GM21825 (cell line): ENCODE measurements around the gene ATAD1.
"Not testable (repeated sequence)": the region's sequence is repeated elsewhere in the genome, so short reads cannot be mapped to it uniquely, and the experiment has no call there.

Experiments used
- ATAC-seq: cut with Tn5 transposase; IDR thresholded peaks from one replicate; pipeline ENCODE4 v1.9.1; 2021; ENCODE audit warnings: mild to moderate bottlenecking, moderate library complexity; ENCODE audit not compliant: unreplicated experiment

Gene ATAD1

GRCh38 chr10:87804939-87805569 is 13.0 kb downstream of the ATAD1 start:
- no peak for ATAC-seq

GRCh38 chr10:87803831-87804230 is 14.2 kb downstream of the ATAD1 start:
- ATAC-seq: no peak

GRCh38 chr10:87803328-87803727 is 14.7 kb downstream of the ATAD1 start:
- ATAC-seq: no peak

GRCh38 chr10:87801813-87802435 is 16.1 kb downstream of the ATAD1 start:
- ATAC-seq: not testable (repeated sequence)

- no peak for ATAC-seq
Measured at GRCh38 chr10:87799860-87800259, 18.2 kb downstream of the ATAD1 start.

- no peak for ATAC-seq
Measured at GRCh38 chr10:87798082-87798481, 19.9 kb downstream of the ATAD1 start.

- no peak for ATAC-seq
Measured at GRCh38 chr10:87794285-87794684, 23.7 kb downstream of the ATAD1 start.

- ATAC-seq: no peak
Measured at GRCh38 chr10:87790185-87790584, 27.8 kb downstream of the ATAD1 start.

GRCh38 chr10:87786421-87786820 is 31.6 kb downstream of the ATAD1 start:
- ATAC-seq: no peak

GRCh38 chr10:87782721-87783120 is 35.3 kb downstream of the ATAD1 start:
- ATAC-seq: no peak

- ATAC-seq: no peak
Measured at GRCh38 chr10:87781545-87781944, 36.5 kb downstream of the ATAD1 start.

- ATAC-seq: no peak
Measured at GRCh38 chr10:87776328-87776727, 41.7 kb downstream of the ATAD1 start.

- ATAC-seq: no peak
Measured at GRCh38 chr10:87775766-87776165, 42.3 kb downstream of the ATAD1 start.

GRCh38 chr10:87771871-87772500 is 46.0 kb downstream of the ATAD1 start:
- ATAC-seq: no peak

- ATAC-seq: no peak
Measured at GRCh38 chr10:87767253-87767652, 50.8 kb downstream of the ATAD1 start.

GRCh38 chr10:87765666-87766376 is 52.2 kb downstream of the ATAD1 start:
- no peak for ATAC-seq

GRCh38 chr10:87764072-87764934 is 53.7 kb downstream of the ATAD1 start:
- no peak for ATAC-seq

- no peak for ATAC-seq
Measured at GRCh38 chr10:87763086-87763861, 54.8 kb downstream of the ATAD1 start.

GRCh38 chr10:87761892-87762291 is 56.1 kb downstream of the ATAD1 start:
- ATAC-seq: peak; percentile 74

GRCh38 chr10:87761153-87761552 is 56.9 kb downstream of the ATAD1 start:
- no peak for ATAC-seq
